OCI-LY7 (cell line): ENCODE results near the gene TAF1B. TPM values are rescaled to one million over a fixed set of nuclear protein-coding genes. Genes with fewer than 3 reads are reported as not detected.

Experiments
- BruUV-seq: library from RNA; stranded (reverse); fragments of 400-500 nt; replicated peaks from 2 replicates; lab custom pipeline; 2021; lab: Mats Ljungman, UMichigan
- CTCF ChIA-PET: fragments of 300-600 bp; sonication (Branson Sonifier 250); formaldehyde crosslinking; loops from one replicate; lab custom pipeline; 2022; ENCODE audit warnings: antibody characterized with exemption; ENCODE audit not compliant: unreplicated experiment; lab: Charles Lee
- POLR2A ChIA-PET: fragments of 300-600 bp; sonication (Branson Sonifier 250); formaldehyde crosslinking; loops from one replicate; lab custom pipeline; 2022; ENCODE audit warnings: antibody characterized with exemption; lab: Charles Lee
- DNase-seq: peaks from one replicate; pipeline ENCODE4 v3.0.0-alpha.2; 2015; ENCODE audit warnings: low spot score
- H2AFZ ChIP-seq: fragments of 200-600 bp; sonication (generic), shearing (Covaris generic); 2 replicates; pipeline ENCODE4 v1.6.1; 2014; ENCODE audit warnings: mild to moderate bottlenecking, antibody characterized with exemption, low read length, moderate library complexity
- H3K27ac ChIP-seq: fragments of 200-600 bp; sonication (generic); 2 replicates; pipeline ENCODE4 v1.5.1; 2014; ENCODE audit warnings: mixed run types, low read depth, mild to moderate bottlenecking, moderate library complexity, low read length, inconsistent platforms; ENCODE audit not compliant: poor library complexity, severe bottlenecking
- H3K36me3 ChIP-seq: fragments of 200-600 bp; sonication (generic); 2 replicates; pipeline ENCODE4 v1.6.1; 2014; ENCODE audit warnings: mild to moderate bottlenecking, antibody characterized with exemption, low read length, moderate library complexity, mixed read lengths; ENCODE audit not compliant: insufficient read depth
- H3K4me1 ChIP-seq: fragments of 200-600 bp; sonication (generic); 2 replicates; pipeline ENCODE4 v1.5.1; 2014; ENCODE audit warnings: mild to moderate bottlenecking, low read length; ENCODE audit not compliant: insufficient read depth, poor library complexity, severe bottlenecking
- H3K4me2 ChIP-seq: fragments of 200-600 bp; sonication (generic); 2 replicates; pipeline ENCODE4 v1.6.1; 2014; ENCODE audit warnings: mild to moderate bottlenecking, low read length
- H3K4me3 ChIP-seq: fragments of 200-600 bp; sonication (generic); 2 replicates; pipeline ENCODE4 v1.5.1; 2014; ENCODE audit warnings: mild to moderate bottlenecking, low read depth, low read length; ENCODE audit not compliant: poor library complexity, severe bottlenecking
- H3K79me2 ChIP-seq: fragments of 200-600 bp; sonication (generic); 2 replicates; pipeline ENCODE4 v1.6.1; 2016; ENCODE audit warnings: low read depth, mild to moderate bottlenecking, low read length, moderate library complexity, mixed read lengths; ENCODE audit not compliant: insufficient read depth
- H3K9me2 ChIP-seq: fragments of 200-600 bp; sonication (generic); 2 replicates; pipeline ENCODE4 v1.6.1; 2016; ENCODE audit warnings: mild to moderate bottlenecking, low read length, mixed read lengths; ENCODE audit not compliant: insufficient read depth
- H3K9me3 ChIP-seq: fragments of 200-600 bp; sonication (generic); 2 replicates; pipeline ENCODE4 v1.6.1; 2014; ENCODE audit warnings: mild to moderate bottlenecking, mixed run types, low read length, mixed read lengths
- H4K20me1 ChIP-seq: fragments of 200-600 bp; sonication (generic); 2 replicates; pipeline ENCODE4 v1.6.1; 2014; ENCODE audit warnings: mild to moderate bottlenecking, antibody characterized with exemption, low read length, moderate library complexity, mixed read lengths; ENCODE audit not compliant: insufficient read depth
- CTCF ChIP-seq: fragments of 200-600 bp; sonication (generic); conservative IDR thresholded peaks from 2 replicates; pipeline ENCODE4 v1.5.1; 2014; ENCODE audit warnings: mild to moderate bottlenecking, antibody characterized with exemption, low read length, moderate library complexity, mixed read lengths
- EZH2phosphoT487 ChIP-seq: fragments of 200-600 bp; sonication (generic); IDR thresholded peaks from 2 replicates; pipeline ENCODE4 v1.6.1; 2018; ENCODE audit warnings: low read depth, borderline replicate concordance, mild to moderate bottlenecking, mixed run types, antibody characterized with exemption, low read length, moderate library complexity, mixed read lengths
- intact Hi-C: fragments of 100-400 bp; cut with micrococcal nuclease; formaldehyde crosslinking; loops from one replicate; pipeline ENCODE4 v1.10.0; 2022; ENCODE audit not compliant: unreplicated experiment
- total RNA-seq, 2 experiments: library from RNA; depleted of rRNA in 1 of 2; stranded (reverse); fragments of >200 nt in 1 of 2; shearing (Covaris generic) in 1 of 2; gene quantifications; 2 replicates each; pipeline ENCODE4 v1.2.3, GENCODE V29; 2014 to 2022

TAF1B gene
- total RNA-seq, 2 experiments from 2014 or later = 25.1 to 35.3 TPM

DNA sequence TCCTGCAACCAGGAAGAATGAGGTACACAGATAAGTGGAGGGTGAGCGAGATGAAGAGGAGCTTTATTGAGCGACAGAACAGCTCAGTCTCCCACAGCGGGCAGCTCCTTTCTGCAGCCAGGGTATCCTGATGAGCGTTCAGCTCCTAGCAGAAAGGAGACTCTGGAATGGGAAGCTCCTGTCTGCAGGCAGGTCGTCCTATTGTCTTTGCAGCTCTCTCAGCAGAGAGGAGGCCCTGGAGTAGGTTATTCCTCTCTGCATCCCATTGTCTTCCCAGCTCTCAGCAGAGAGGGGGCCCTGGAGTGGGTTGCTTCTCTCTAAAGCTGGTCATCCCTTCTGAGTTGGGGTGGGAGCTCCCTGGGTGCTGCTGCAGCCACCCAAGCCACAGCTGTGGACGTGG lies 41.2 kb downstream of the TAF1B start:
- intact Hi-C loops = no loop called here
- H3K4me3 ChIP-seq = no peak overlapping the region
- H3K9me2 ChIP-seq = no peaks in the 10 kb centered on the region
- no TSS peak for BruUV-seq
- no peak overlapping the region for H3K4me2 ChIP-seq
- no peak for TF ChIP-seq CTCF
- no peak for TF ChIP-seq EZH2phosphoT487
- H2AFZ ChIP-seq = no peak overlapping the region
- no peaks in the 10 kb centered on the region for H3K4me1 ChIP-seq
- H3K27ac ChIP-seq = no peak overlapping the region
- ChIA-PET CTCF (interaction anchor here (0.6 kb wide), 1 partner anchor 12 kb away, joined by 6 read pairs; no protein-coding TSS in a partner anchor), POLR2A (interaction anchor here (0.6 to 1.0 kb wide), 2 partner anchors 8 to 900 kb away, joined by 3 read pairs; no protein-coding TSS in a partner anchor)
- no peaks in the 10 kb centered on the region for H3K79me2 ChIP-seq
- peaks cover 70% of the 10 kb centered on the region for H3K36me3 ChIP-seq
- H3K9me3 ChIP-seq = peaks cover 19% of the 10 kb centered on the region
- no peak for DNase-seq
- no peaks in the 10 kb centered on the region for H4K20me1 ChIP-seq

GRCh38 chr2:9885036-9885684 lies 41.9 kb downstream of the TAF1B start:
- H3K36me3 ChIP-seq = peaks cover 76% of the 10 kb centered on the region
- no peaks in the 10 kb centered on the region for H3K4me1 ChIP-seq
- no peak for TF ChIP-seq CTCF
- TF ChIP-seq EZH2phosphoT487 = no peak
- no peak overlapping the region for H3K27ac ChIP-seq
- no TSS peak for BruUV-seq
- no peaks in the 10 kb centered on the region for H3K79me2 ChIP-seq
- peaks cover 19% of the 10 kb centered on the region for H3K9me3 ChIP-seq
- H3K9me2 ChIP-seq = no peaks in the 10 kb centered on the region
- no peak overlapping the region for H3K4me2 ChIP-seq
- no peak for DNase-seq
- H3K4me3 ChIP-seq = no peak overlapping the region
- ChIA-PET POLR2A (interaction anchor here (0.6 to 1.3 kb wide), 4 partner anchors 21 to 1091 kb away, joined by 3 to 4 read pairs (median 3); partner anchors contain the start of gene TAF1B), CTCF (interaction anchor here (0.6 kb wide), 1 partner anchor 12 kb away, joined by 6 read pairs; no protein-coding TSS in a partner anchor)
- no peaks in the 10 kb centered on the region for H4K20me1 ChIP-seq
- intact Hi-C loops = no loop called here
- H2AFZ ChIP-seq = no peak overlapping the region

DNA sequence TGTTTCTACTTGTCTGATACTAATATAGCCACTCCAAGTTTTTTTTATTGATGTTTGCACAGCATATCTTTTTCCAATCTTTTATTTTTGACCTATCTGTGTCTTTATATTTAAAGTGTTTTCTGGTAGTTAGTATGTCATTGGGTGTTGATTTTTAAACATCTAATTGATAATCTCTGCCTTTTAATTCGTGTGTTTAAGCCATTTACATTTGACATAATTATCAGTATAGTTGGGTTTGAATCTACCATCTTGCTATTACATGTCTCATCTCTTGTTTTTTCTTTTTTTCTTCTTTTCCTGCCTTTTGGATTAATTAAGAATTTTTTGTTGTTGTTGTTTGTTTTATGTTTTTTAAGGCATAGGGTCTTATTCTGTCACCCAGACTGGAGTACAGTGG lies 44.2 kb downstream of the TAF1B start:
- DNase-seq = no peak
- Histone ChIP-seq H3K9me2 (no peaks in the 10 kb centered on the region), H3K79me2 (no peaks in the 10 kb centered on the region), H3K4me3 (no peak overlapping the region), H2AFZ (no peak overlapping the region), H4K20me1 (no peaks in the 10 kb centered on the region), H3K27ac (no peak overlapping the region), H3K4me2 (no peak overlapping the region), H3K36me3 (peaks cover 91% of the 10 kb centered on the region), H3K9me3 (peaks cover 19% of the 10 kb centered on the region), H3K4me1 (no peaks in the 10 kb centered on the region)
- TF ChIP-seq CTCF (no peak), EZH2phosphoT487 (no peak)
- ChIA-PET POLR2A (interaction anchor here (1.1 kb wide), 1 partner anchor 14 kb away, joined by 4 read pairs; no protein-coding TSS in a partner anchor), CTCF (no interaction called here)
- intact Hi-C loops = no loop called here
- no TSS peak for BruUV-seq
